HEK293 (cell line): ENCODE data around the gene YARS1.
"Not testable (repeated sequence)": the region's sequence is repeated elsewhere in the genome, so short reads cannot be mapped to it uniquely, and the experiment has no call there.

Source experiments
- CTCF ChIA-PET: fragments of 350-600 bp; formaldehyde crosslinking; extraction: SDS; loops from one replicate; lab custom pipeline; 2021; ENCODE audit warnings: antibody characterized with exemption; lab: Yijun Ruan, JAX
- POLR2A ChIA-PET: fragments of 300-600 bp; formaldehyde crosslinking; extraction: SDS; loops from one replicate; lab custom pipeline; 2020; ENCODE audit warnings: antibody characterized with exemption, inconsistent platforms; lab: Yijun Ruan, JAX
- H3K27ac ChIP-seq: fragments of 200-500 bp; sonication (Bioruptor generic); 2 replicates; pipeline ENCODE4 v1.5.1; 2014; ENCODE audit warnings: low read depth, low read length, control low read depth, inconsistent platforms; ENCODE audit errors: extremely low read depth
- H3K36me3 ChIP-seq, 2 experiments: fragments of 200-500 bp in 1 of 2; sonication (Bioruptor generic) in 1 of 2; 1 replicate in 1 of 2; 2 replicates in 1 of 2; pipeline ENCODE4 v1.5.1; 2014 to 2017; ENCODE audit warnings: inconsistent platforms in 2 of 2, low read length in 2 of 2; ENCODE audit not compliant: control insufficient read depth in 2 of 2, insufficient read depth in 1 of 2
- H3K4me1 ChIP-seq: fragments of 200-500 bp; sonication (Bioruptor generic); 2 replicates; pipeline ENCODE4 v1.5.1; 2014; ENCODE audit warnings: mild to moderate bottlenecking, low read length, inconsistent platforms; ENCODE audit not compliant: control insufficient read depth, insufficient read depth
- H3K4me3 ChIP-seq: 2 replicates; pipeline ENCODE4 v1.5.1; 2011; ENCODE audit warnings: low read depth, mild to moderate bottlenecking, control low read depth, low read length, moderate library complexity
- H3K9me3 ChIP-seq: fragments of 200-500 bp; sonication (Bioruptor generic); 2 replicates; pipeline ENCODE4 v1.5.1; 2014; ENCODE audit warnings: low read depth, low read length, inconsistent platforms; ENCODE audit not compliant: control insufficient read depth, insufficient read depth
- GFI1B ChIP-seq: fragments of 450-650 bp; formaldehyde crosslinking; IDR thresholded peaks from 2 replicates; pipeline ENCODE4 v1.5.1; 2016; ENCODE audit warnings: missing biosample characterization, missing genetic modification characterization
- IKZF3 ChIP-seq: fragments of 450-650 bp; IDR thresholded peaks from 2 replicates; pipeline ENCODE4 v1.5.0; 2018; ENCODE audit warnings: missing biosample characterization, mild to moderate bottlenecking, missing genetic modification characterization, moderate library complexity
- MYNN ChIP-seq: fragments of 450-650 bp; formaldehyde crosslinking; IDR thresholded peaks from 2 replicates; pipeline ENCODE4 v1.5.1; 2016; ENCODE audit warnings: missing biosample characterization, missing genetic modification characterization, borderline replicate concordance
- TRIM28 ChIP-seq: IDR thresholded peaks from 2 replicates; pipeline ENCODE4 v1.6.1; 2011; ENCODE audit warnings: low read length, control low read depth, borderline replicate concordance
- ZBTB20 ChIP-seq: fragments of 450-650 bp; formaldehyde crosslinking; IDR thresholded peaks from 2 replicates; pipeline ENCODE4 v1.5.1; 2016; ENCODE audit warnings: missing biosample characterization, missing genetic modification characterization
- ZIC2 ChIP-seq: fragments of 450-650 bp; formaldehyde crosslinking; IDR thresholded peaks from 2 replicates; pipeline ENCODE4 v1.5.1; 2016; ENCODE audit warnings: missing biosample characterization, missing genetic modification characterization
- ZNF133 ChIP-seq: fragments of 450-650 bp; formaldehyde crosslinking; IDR thresholded peaks from 2 replicates; pipeline ENCODE4 v1.5.1; 2016; ENCODE audit warnings: missing biosample characterization, missing genetic modification characterization
- ZNF211 ChIP-seq: fragments of 450-650 bp; formaldehyde crosslinking; IDR thresholded peaks from 2 replicates; pipeline ENCODE4 v1.5.1; 2016; ENCODE audit warnings: low read depth, missing biosample characterization, missing genetic modification characterization
- ZNF302 ChIP-seq: fragments of 450-650 bp; formaldehyde crosslinking; IDR thresholded peaks from 2 replicates; pipeline ENCODE4 v1.5.1; 2016; ENCODE audit warnings: missing biosample characterization, missing genetic modification characterization, low read depth
- ZNF561 ChIP-seq: fragments of 450-650 bp; IDR thresholded peaks from 2 replicates; pipeline ENCODE4 v1.5.1; 2018; ENCODE audit warnings: missing biosample characterization, missing genetic modification characterization, borderline replicate concordance
- ZNF585B ChIP-seq: fragments of 450-650 bp; formaldehyde crosslinking; IDR thresholded peaks from 2 replicates; pipeline ENCODE4 v1.5.1; 2016; ENCODE audit warnings: missing biosample characterization, missing genetic modification characterization
- ZNF610 ChIP-seq: fragments of 450-650 bp; formaldehyde crosslinking; IDR thresholded peaks from 2 replicates; pipeline ENCODE4 v1.5.1; 2016; ENCODE audit warnings: missing biosample characterization, missing genetic modification characterization, borderline replicate concordance
- ZNF792 ChIP-seq: fragments of 450-650 bp; formaldehyde crosslinking; IDR thresholded peaks from 2 replicates; pipeline ENCODE4 v1.5.1; 2016; ENCODE audit warnings: missing biosample characterization, missing genetic modification characterization
- ZNF830 ChIP-seq: fragments of 450-650 bp; IDR thresholded peaks from 2 replicates; pipeline ENCODE4 v1.5.0; 2018; ENCODE audit warnings: missing biosample characterization, missing genetic modification characterization, low read depth, mild to moderate bottlenecking, moderate library complexity
- TF ChIP-seq, protein P1 (sequence below): fragments of 450-650 bp; formaldehyde crosslinking; optimal IDR thresholded peaks from 2 replicates; pipeline ENCODE3; 2016; ENCODE audit warnings: missing biosample characterization, mild to moderate bottlenecking, missing genetic modification characterization
- TF ChIP-seq, protein P2 (sequence below): fragments of 450-650 bp; formaldehyde crosslinking; IDR thresholded peaks from 2 replicates; pipeline ENCODE4 v1.5.1; 2016; ENCODE audit warnings: missing biosample characterization, missing genetic modification characterization
- TF ChIP-seq, protein P3 (sequence below): fragments of 450-650 bp; formaldehyde crosslinking; IDR thresholded peaks from 2 replicates; pipeline ENCODE4 v1.5.1; 2016; ENCODE audit warnings: missing biosample characterization, missing genetic modification characterization
- TF ChIP-seq, protein P4 (sequence below): fragments of 450-650 bp; formaldehyde crosslinking; IDR thresholded peaks from 2 replicates; pipeline ENCODE4 v1.5.1; 2016; ENCODE audit warnings: missing biosample characterization, missing genetic modification characterization
- TF ChIP-seq, protein P5 (sequence below): fragments of 450-650 bp; formaldehyde crosslinking; IDR thresholded peaks from 2 replicates; pipeline ENCODE4 v1.5.1; 2016; ENCODE audit warnings: missing biosample characterization, missing genetic modification characterization

Gene YARS1

DNA sequence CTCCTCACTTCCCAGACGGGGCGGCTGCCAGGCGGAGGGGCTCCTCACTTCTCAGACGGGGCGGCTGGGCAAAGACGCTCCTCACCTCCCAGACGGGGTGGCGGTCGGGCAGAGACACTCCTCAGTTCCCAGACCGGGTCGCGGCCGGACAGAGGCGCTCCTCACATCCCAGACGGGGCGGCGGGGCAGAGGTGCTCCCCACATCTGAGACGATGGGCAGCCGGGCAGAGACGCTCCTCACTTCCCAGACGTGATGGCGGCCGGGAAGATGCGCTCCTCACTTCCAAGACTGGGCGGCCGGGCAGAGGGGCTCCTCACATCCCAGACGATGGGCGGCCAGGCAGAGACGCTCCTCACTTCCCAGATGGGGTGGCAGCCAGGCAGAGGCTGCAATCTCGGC, 12.7 kb downstream of the YARS1 start:
- CTCF ChIA-PET, H3K4me3 ChIP-seq, H3K4me1 ChIP-seq, H3K27ac ChIP-seq, H3K9me3 ChIP-seq, POLR2A ChIA-PET: not testable (repeated sequence)
- H3K36me3 ChIP-seq = peaks cover 14 to 74% of the 10 kb centered on the region in 2 experiments

DNA sequence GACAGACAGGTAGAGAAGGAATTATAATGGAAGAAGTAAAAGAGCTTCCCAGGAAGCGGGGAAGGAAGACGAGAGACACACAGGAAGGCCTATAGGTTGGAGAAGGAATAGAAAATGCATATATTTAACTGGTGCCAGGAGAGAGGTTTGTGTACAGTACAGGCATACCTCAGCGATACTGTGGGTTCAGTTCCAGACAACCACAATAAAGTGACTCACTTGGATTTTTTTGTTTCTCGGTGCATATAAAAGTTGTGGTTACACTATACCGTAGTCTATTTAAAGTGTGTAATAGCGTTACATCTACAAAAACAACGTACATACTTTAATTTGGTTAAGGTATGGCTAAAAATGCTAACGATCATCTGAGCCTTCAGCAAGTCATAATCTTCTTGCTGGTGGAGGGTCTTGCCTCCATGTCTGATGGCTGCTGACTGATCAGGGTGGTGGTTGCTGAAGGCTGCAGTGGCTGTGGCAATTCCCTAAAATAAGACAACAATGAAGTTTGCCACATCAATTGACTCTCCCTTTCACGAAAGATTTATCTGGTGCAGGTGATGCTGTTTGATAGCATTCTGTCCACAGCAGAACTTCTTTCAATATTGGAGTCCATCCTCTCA, 16.0 kb downstream of the YARS1 start:
- POLR2A ChIA-PET = no interaction called here
- H3K4me1 ChIP-seq = no peaks in the 10 kb centered on the region
- H3K4me3 ChIP-seq = no peak overlapping the region
- TF ChIP-seq ZNF792 (tag by site-specific recombination) (no peak), ZBTB20 (no peak), ZIC2 (tag by site-specific recombination) (no peak), ZNF610 (tag by site-specific recombination) (no peak), MYNN (no peak), IKZF3 (tag by site-specific recombination) (no peak), ZNF561 (tag by site-specific recombination) (no peak), TRIM28 (no peak), GFI1B (tag by site-specific recombination) (no peak), ZNF133 (tag by site-specific recombination) (no peak), ZNF585B (tag by site-specific recombination) (no peak), ZNF302 (tag by site-specific recombination) (no peak), ZNF830 (tag by site-specific recombination) (no peak), ZNF211 (tag by site-specific recombination) (no peak)
- TF ChIP-seq, protein P1, sequence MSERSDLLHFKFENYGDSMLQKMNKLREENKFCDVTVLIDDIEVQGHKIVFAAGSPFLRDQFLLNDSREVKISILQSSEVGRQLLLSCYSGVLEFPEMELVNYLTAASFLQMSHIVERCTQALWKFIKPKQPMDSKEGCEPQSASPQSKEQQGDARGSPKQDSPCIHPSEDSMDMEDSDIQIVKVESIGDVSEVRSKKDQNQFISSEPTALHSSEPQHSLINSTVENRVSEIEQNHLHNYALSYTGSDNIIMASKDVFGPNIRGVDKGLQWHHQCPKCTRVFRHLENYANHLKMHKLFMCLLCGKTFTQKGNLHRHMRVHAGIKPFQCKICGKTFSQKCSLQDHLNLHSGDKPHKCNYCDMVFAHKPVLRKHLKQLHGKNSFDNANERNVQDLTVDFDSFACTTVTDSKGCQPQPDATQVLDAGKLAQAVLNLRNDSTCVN (tag by site-specific recombination) = no peak
- TF ChIP-seq, protein P2, sequence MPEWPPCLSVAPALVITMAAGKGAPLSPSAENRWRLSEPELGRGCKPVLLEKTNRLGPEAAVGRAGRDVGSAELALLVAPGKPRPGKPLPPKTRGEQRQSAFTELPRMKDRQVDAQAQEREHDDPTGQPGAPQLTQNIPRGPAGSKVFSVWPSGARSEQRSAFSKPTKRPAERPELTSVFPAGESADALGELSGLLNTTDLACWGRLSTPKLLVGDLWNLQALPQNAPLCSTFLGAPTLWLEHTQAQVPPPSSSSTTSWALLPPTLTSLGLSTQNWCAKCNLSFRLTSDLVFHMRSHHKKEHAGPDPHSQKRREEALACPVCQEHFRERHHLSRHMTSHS (tag by site-specific recombination) = no peak
- TF ChIP-seq, protein P3, sequence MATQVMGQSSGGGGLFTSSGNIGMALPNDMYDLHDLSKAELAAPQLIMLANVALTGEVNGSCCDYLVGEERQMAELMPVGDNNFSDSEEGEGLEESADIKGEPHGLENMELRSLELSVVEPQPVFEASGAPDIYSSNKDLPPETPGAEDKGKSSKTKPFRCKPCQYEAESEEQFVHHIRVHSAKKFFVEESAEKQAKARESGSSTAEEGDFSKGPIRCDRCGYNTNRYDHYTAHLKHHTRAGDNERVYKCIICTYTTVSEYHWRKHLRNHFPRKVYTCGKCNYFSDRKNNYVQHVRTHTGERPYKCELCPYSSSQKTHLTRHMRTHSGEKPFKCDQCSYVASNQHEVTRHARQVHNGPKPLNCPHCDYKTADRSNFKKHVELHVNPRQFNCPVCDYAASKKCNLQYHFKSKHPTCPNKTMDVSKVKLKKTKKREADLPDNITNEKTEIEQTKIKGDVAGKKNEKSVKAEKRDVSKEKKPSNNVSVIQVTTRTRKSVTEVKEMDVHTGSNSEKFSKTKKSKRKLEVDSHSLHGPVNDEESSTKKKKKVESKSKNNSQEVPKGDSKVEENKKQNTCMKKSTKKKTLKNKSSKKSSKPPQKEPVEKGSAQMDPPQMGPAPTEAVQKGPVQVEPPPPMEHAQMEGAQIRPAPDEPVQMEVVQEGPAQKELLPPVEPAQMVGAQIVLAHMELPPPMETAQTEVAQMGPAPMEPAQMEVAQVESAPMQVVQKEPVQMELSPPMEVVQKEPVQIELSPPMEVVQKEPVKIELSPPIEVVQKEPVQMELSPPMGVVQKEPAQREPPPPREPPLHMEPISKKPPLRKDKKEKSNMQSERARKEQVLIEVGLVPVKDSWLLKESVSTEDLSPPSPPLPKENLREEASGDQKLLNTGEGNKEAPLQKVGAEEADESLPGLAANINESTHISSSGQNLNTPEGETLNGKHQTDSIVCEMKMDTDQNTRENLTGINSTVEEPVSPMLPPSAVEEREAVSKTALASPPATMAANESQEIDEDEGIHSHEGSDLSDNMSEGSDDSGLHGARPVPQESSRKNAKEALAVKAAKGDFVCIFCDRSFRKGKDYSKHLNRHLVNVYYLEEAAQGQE (tag by site-specific recombination) = no peak
- TF ChIP-seq, protein P4, sequence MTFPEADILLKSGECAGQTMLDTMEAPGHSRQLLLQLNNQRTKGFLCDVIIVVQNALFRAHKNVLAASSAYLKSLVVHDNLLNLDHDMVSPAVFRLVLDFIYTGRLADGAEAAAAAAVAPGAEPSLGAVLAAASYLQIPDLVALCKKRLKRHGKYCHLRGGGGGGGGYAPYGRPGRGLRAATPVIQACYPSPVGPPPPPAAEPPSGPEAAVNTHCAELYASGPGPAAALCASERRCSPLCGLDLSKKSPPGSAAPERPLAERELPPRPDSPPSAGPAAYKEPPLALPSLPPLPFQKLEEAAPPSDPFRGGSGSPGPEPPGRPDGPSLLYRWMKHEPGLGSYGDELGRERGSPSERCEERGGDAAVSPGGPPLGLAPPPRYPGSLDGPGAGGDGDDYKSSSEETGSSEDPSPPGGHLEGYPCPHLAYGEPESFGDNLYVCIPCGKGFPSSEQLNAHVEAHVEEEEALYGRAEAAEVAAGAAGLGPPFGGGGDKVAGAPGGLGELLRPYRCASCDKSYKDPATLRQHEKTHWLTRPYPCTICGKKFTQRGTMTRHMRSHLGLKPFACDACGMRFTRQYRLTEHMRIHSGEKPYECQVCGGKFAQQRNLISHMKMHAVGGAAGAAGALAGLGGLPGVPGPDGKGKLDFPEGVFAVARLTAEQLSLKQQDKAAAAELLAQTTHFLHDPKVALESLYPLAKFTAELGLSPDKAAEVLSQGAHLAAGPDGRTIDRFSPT (tag by site-specific recombination) = no peak
- TF ChIP-seq, protein P5, sequence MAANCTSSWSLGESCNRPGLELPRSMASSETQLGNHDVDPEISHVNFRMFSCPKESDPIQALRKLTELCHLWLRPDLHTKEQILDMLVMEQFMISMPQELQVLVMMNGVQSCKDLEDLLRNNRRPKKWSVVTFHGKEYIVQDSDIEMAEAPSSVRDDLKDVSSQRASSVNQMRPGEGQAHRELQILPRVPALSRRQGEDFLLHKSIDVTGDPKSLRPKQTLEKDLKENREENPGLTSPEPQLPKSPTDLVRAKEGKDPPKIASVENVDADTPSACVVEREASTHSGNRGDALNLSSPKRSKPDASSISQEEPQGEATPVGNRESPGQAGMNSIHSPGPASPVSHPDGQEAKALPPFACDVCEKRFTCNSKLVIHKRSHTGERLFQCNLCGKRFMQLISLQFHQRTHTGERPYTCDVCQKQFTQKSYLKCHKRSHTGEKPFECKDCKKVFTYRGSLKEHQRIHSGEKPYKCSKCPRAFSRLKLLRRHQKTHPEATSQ (tag by site-specific recombination) = no peak
- peaks cover 23 to 72% of the 10 kb centered on the region in 2 experiments for H3K36me3 ChIP-seq
- no peak overlapping the region for H3K27ac ChIP-seq
- H3K9me3 ChIP-seq = no peaks in the 10 kb centered on the region
- CTCF ChIA-PET = no interaction called here
